ENCODE results near the gene ROBO1. TPM values are rescaled to one million over a fixed set of nuclear protein-coding genes. Genes with fewer than 3 reads are reported as not detected.

The ROBO1 gene
- total RNA-seq, 2 experiments from 2014 or later = 0.36 to 0.69 TPM

DNA sequence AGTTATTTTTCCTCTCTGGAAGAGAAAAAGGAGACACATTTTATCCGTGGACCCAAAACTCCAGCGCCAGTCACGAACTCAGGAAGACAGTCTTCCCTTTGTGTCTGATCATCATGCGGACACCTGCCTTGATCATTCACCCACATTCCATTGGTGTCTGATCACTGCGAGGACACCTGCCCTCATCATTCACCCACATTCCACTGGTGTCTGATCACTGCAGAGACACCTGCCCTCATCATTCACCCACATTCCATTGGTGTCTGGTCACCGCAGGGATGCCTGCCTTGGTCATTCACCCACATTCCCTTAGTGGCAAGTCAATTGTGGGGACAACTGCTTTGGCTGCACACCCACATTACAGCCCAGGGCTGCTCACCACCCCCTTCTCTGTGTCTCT is 148.9 kb downstream of the ROBO1 start:
- H3K4me1 Mint-ChIP-seq (ENCODE audit: low read depth) = no peaks in the 10 kb centered on the region
- no peak overlapping the region for H3K4me3 Mint-ChIP-seq
- ATAC-seq (ENCODE audit: poor library complexity) = no peak
- DNase-seq = no peak
- H3K27ac Mint-ChIP-seq = no peak overlapping the region
- H3K27me3 Mint-ChIP-seq = no peaks in the 10 kb centered on the region
- ChIA-PET CTCF (no interaction called here), POLR2A (no interaction called here)
- H3K27me3 ChIP-seq (ENCODE audit: control insufficient read depth in 1 of 2, insufficient read depth in 2 of 2, low read length in 2 of 2) = no peaks in the 10 kb centered on the region
- H3K36me3 ChIP-seq (ENCODE audit: insufficient read depth, low read length) = no peaks in the 10 kb centered on the region
- no peak overlapping the region for H3K27ac ChIP-seq (ENCODE audit: low read depth in 1 of 2, low read length in 2 of 2)
- H3K9me3 ChIP-seq (ENCODE audit: control insufficient read depth in 1 of 2, insufficient read depth in 1 of 2, low read length in 2 of 2) = peaks cover 4 to 16% of the 10 kb centered on the region in 2 experiments
- H3K36me3 Mint-ChIP-seq (ENCODE audit: low read depth) = no peaks in the 10 kb centered on the region
- TF ChIP-seq, protein P1, sequence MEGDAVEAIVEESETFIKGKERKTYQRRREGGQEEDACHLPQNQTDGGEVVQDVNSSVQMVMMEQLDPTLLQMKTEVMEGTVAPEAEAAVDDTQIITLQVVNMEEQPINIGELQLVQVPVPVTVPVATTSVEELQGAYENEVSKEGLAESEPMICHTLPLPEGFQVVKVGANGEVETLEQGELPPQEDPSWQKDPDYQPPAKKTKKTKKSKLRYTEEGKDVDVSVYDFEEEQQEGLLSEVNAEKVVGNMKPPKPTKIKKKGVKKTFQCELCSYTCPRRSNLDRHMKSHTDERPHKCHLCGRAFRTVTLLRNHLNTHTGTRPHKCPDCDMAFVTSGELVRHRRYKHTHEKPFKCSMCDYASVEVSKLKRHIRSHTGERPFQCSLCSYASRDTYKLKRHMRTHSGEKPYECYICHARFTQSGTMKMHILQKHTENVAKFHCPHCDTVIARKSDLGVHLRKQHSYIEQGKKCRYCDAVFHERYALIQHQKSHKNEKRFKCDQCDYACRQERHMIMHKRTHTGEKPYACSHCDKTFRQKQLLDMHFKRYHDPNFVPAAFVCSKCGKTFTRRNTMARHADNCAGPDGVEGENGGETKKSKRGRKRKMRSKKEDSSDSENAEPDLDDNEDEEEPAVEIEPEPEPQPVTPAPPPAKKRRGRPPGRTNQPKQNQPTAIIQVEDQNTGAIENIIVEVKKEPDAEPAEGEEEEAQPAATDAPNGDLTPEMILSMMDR (IDR thresholded peaks at IDR 0.05) = no peak
- peaks cover 27% of the 10 kb centered on the region for H3K9me3 Mint-ChIP-seq
- intact Hi-C loops (cut with DNase I, micrococcal nuclease) = no loop called here
- no peak overlapping the region for H3K4me3 ChIP-seq (ENCODE audit: low read length)
- H3K4me1 ChIP-seq (ENCODE audit: insufficient read depth, low read length) = no peaks in the 10 kb centered on the region

DNA sequence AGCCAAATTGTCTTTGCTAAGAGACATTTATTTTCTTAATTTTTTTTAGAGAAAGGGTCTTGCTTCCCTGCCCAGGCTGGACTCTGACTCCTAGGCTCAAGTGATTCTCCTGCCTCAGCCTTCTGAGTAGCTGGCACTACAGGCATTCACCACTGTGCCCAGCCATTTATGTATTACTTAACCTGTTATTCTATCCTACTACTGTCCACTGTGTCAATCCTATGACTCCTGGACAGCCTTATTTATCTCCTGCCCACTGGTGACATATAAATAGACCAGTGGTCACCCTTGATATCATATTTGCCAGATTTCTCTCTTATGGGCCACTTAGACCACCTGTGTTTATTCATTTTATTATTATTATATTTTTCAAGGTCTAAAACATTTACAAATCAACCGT is 161.4 kb downstream of the ROBO1 start:
- Histone ChIP-seq H3K4me1 (ENCODE audit: insufficient read depth, low read length) (no peaks in the 10 kb centered on the region), H3K4me3 (ENCODE audit: low read length) (no peak overlapping the region), H3K36me3 (ENCODE audit: insufficient read depth, low read length) (no peaks in the 10 kb centered on the region), H3K27me3 (ENCODE audit: control insufficient read depth in 1 of 2, insufficient read depth in 2 of 2, low read length in 2 of 2) (no peaks in the 10 kb centered on the region), H3K9me3 (ENCODE audit: control insufficient read depth in 1 of 2, insufficient read depth in 1 of 2, low read length in 2 of 2) (no peaks in the 10 kb centered on the region), H3K27ac (ENCODE audit: low read depth in 1 of 2, low read length in 2 of 2) (no peak overlapping the region)
- H3K4me1 Mint-ChIP-seq (ENCODE audit: low read depth) = no peaks in the 10 kb centered on the region
- no peak overlapping the region for H3K4me3 Mint-ChIP-seq
- DNase-seq (no peak), ATAC-seq (ENCODE audit: poor library complexity) (no peak)
- CTCF ChIA-PET = no interaction called here
- intact Hi-C loops (cut with DNase I, micrococcal nuclease) = no loop called here
- no peaks in the 10 kb centered on the region for H3K36me3 Mint-ChIP-seq (ENCODE audit: low read depth)
- H3K9me3 Mint-ChIP-seq = peaks cover 10% of the 10 kb centered on the region
- POLR2A ChIA-PET = no interaction called here
- TF ChIP-seq, protein P1 (IDR thresholded peaks at IDR 0.05) = no peak
- H3K27me3 Mint-ChIP-seq = no peaks in the 10 kb centered on the region
- no peak overlapping the region for H3K27ac Mint-ChIP-seq

DNA sequence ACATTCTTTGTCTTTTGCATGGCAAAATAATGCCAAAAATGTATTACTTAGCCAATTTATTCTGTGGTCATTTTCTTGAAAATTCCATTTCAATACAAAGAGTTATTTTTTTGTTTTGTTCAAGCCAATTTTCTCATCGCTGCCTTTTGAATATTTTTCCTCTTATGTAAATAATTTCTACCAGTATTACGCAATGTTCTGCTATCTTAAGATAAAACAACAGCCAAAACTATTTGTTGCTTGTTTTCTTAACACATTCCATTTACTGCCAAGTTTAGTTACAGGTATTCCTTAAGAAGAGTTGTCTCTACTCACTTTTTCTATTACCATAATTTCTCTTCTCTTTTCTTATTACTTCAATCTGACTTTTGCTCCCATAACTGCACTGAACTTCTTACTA is 163.1 kb downstream of the ROBO1 start:
- H3K36me3 Mint-ChIP-seq (ENCODE audit: low read depth) = no peaks in the 10 kb centered on the region
- H3K27me3 Mint-ChIP-seq = no peaks in the 10 kb centered on the region
- ATAC-seq (ENCODE audit: poor library complexity) (no peak), DNase-seq (no peak)
- Histone ChIP-seq H3K4me3 (ENCODE audit: low read length) (no peak overlapping the region), H3K36me3 (ENCODE audit: insufficient read depth, low read length) (no peaks in the 10 kb centered on the region), H3K9me3 (ENCODE audit: control insufficient read depth in 1 of 2, insufficient read depth in 1 of 2, low read length in 2 of 2) (no peaks in the 10 kb centered on the region), H3K27ac (ENCODE audit: low read depth in 1 of 2, low read length in 2 of 2) (no peak overlapping the region), H3K4me1 (ENCODE audit: insufficient read depth, low read length) (no peaks in the 10 kb centered on the region), H3K27me3 (ENCODE audit: control insufficient read depth in 1 of 2, insufficient read depth in 2 of 2, low read length in 2 of 2) (no peaks in the 10 kb centered on the region)
- H3K27ac Mint-ChIP-seq = no peak overlapping the region
- ChIA-PET POLR2A (no interaction called here), CTCF (no interaction called here)
- TF ChIP-seq, protein P1 (IDR thresholded peaks at IDR 0.05) = no peak
- intact Hi-C loops (cut with DNase I, micrococcal nuclease) = no loop called here
- no peak overlapping the region for H3K4me3 Mint-ChIP-seq
- peaks cover 9% of the 10 kb centered on the region for H3K9me3 Mint-ChIP-seq
- H3K4me1 Mint-ChIP-seq (ENCODE audit: low read depth) = no peaks in the 10 kb centered on the region

All from CD4-positive, alpha-beta T cell (primary cell).